SK-N-SH treated with all-trans-retinoic acid at 6 μM for 48 hours (cell line): ENCODE measurements around the gene CNGA3.

ENCODE experiments used
- CREB5 ChIP-seq: fragments of 250-450 bp; sonication (Bioruptor Pico); IDR thresholded peaks from 2 replicates; pipeline ENCODE4 v1.5.1; 2020; ENCODE audit warnings: low read depth, mild to moderate bottlenecking, moderate library complexity
- CSDC2 ChIP-seq: fragments of 250-450 bp; sonication (Bioruptor Pico); IDR thresholded peaks from 2 replicates; pipeline ENCODE4 v1.5.0; 2020; ENCODE audit warnings: mild to moderate bottlenecking, moderate library complexity
- CSRNP3 ChIP-seq: fragments of 250-450 bp; sonication (Bioruptor Pico); IDR thresholded peaks from 2 replicates; pipeline ENCODE4 v1.5.1; 2021; ENCODE audit warnings: mild to moderate bottlenecking, moderate library complexity
- PATZ1 ChIP-seq: fragments of 250-450 bp; sonication (Bioruptor Pico); IDR thresholded peaks from 2 replicates; pipeline ENCODE4 v1.8.0; 2020; ENCODE audit warnings: mild to moderate bottlenecking, moderate library complexity, borderline replicate concordance
- ZFP30 ChIP-seq: fragments of 450-650 bp; formaldehyde crosslinking; IDR thresholded peaks from 2 replicates; pipeline ENCODE4 v1.5.0; 2022; ENCODE audit warnings: mild to moderate bottlenecking, moderate library complexity

GRCh38 chr2:98419544-98419943 lies 73.3 kb downstream of the CNGA3 start:
- TF ChIP-seq PATZ1 (CRISPR knock-in tag) (no peak), CREB5 (CRISPR knock-in tag) (no peak), CSDC2 (no peak), ZFP30 (CRISPR knock-in tag) (no peak), CSRNP3 (no peak)
